ENCODE data around the gene CT47C1.
"Not testable (repeated sequence)": the region's sequence is repeated elsewhere in the genome, so short reads cannot be mapped to it uniquely, and the experiment has no call there.

CT47C1 gene

GRCh38 chrX:119072744-119073143, at the start of gene CT47C1:
TSS of gene CT47C1 (plus strand) at chrX:119072993. CDS start at chrX:119073226, 233 bp downstream.
- TF ChIP-seq PKNOX1 (IDR thresholded peaks at IDR 0.05) (peak; percentile 90), FOXM1 (IDR thresholded peaks at IDR 0.05; ENCODE audit: borderline replicate concordance) (no peak)
- DNase-seq (ENCODE audit: extremely low spot score), result no peak
- ChIA-PET CTCF (no interaction called here), POLR2A (no interaction called here)

GRCh38 chrX:119025900-119026299, 46.9 kb upstream of the CT47C1 start:
- POLR2A ChIA-PET, result no interaction called here
- CTCF ChIA-PET, result interaction anchor here (0.6 kb wide), 1 partner anchor 249 kb away, joined by 4 read pairs; no protein-coding TSS in a partner anchor
- no peak for TF ChIP-seq FOXA1 (IDR thresholded peaks at IDR 0.05)
- no peak for TF ChIP-seq TARDBP (IDR thresholded peaks at IDR 0.05)
- no peak for TF ChIP-seq SUZ12 (IDR thresholded peaks at IDR 0.05)
- TF ChIP-seq PKNOX1 (IDR thresholded peaks at IDR 0.05), result no peak
- no peak for TF ChIP-seq SP1 (IDR thresholded peaks at IDR 0.05)
- no peak for TF ChIP-seq HDGF (IDR thresholded peaks at IDR 0.05; ENCODE audit: borderline replicate concordance)
- no peak for TF ChIP-seq CTBP1 (IDR thresholded peaks at IDR 0.05; ENCODE audit: borderline replicate concordance)
- TF ChIP-seq ZNF384 (IDR thresholded peaks at IDR 0.05), result no peak
- no peak for TF ChIP-seq ELF4 (IDR thresholded peaks at IDR 0.05)
- TF ChIP-seq FOXM1 (IDR thresholded peaks at IDR 0.05; ENCODE audit: borderline replicate concordance), result no peak
- TF ChIP-seq NFRKB (IDR thresholded peaks at IDR 0.05), result no peak
- DNase-seq (ENCODE audit: extremely low spot score), result no peak

GRCh38 chrX:119026344-119026743, 46.4 kb upstream of the CT47C1 start:
- CTCF ChIA-PET, result interaction anchor here (0.6 kb wide), 1 partner anchor 250 kb away, joined by 4 read pairs; no protein-coding TSS in a partner anchor
- POLR2A ChIA-PET; DNase-seq (ENCODE audit: extremely low spot score): not testable (repeated sequence)

- ChIA-PET POLR2A (interaction anchor here (0.6 kb wide), 1 partner anchor 63 kb away, joined by 4 read pairs; no protein-coding TSS in a partner anchor), CTCF (interaction anchor here (0.5 to 1.3 kb wide), 3 partner anchors 9 to 578 kb away, joined by 4 to 7 read pairs (median 5); no protein-coding TSS in a partner anchor)
- DNase-seq (ENCODE audit: extremely low spot score), result not testable (repeated sequence)
Observed at GRCh38 chrX:119027960-119028732, 44.6 kb upstream of the CT47C1 start.

- TF ChIP-seq BHLHE40 (IDR thresholded peaks at IDR 0.05; ENCODE audit: borderline replicate concordance), result no peak
- TF ChIP-seq FOXA1 (IDR thresholded peaks at IDR 0.05), result no peak
- TF ChIP-seq PKNOX1 (IDR thresholded peaks at IDR 0.05), result no peak
- TF ChIP-seq ARNT (IDR thresholded peaks at IDR 0.05), result no peak
- no peak for TF ChIP-seq ELF4 (IDR thresholded peaks at IDR 0.05)
- TF ChIP-seq SP1 (IDR thresholded peaks at IDR 0.05), result no peak
- TF ChIP-seq FOXK2 (IDR thresholded peaks at IDR 0.05), result no peak
- TF ChIP-seq HDGF (IDR thresholded peaks at IDR 0.05; ENCODE audit: borderline replicate concordance), result no peak
- no peak for TF ChIP-seq LEF1 (IDR thresholded peaks at IDR 0.05; ENCODE audit: borderline replicate concordance)
- no peak for TF ChIP-seq L3MBTL2 (conservative IDR thresholded peaks at IDR 0.05)
- TF ChIP-seq TARDBP (IDR thresholded peaks at IDR 0.05), result no peak
- TF ChIP-seq ZNF384 (IDR thresholded peaks at IDR 0.05), result no peak
- no peak for DNase-seq (ENCODE audit: extremely low spot score)
- POLR2A ChIA-PET, result no interaction called here
- CTCF ChIA-PET, result interaction anchor here (0.5 to 1.3 kb wide), 3 partner anchors 10 to 578 kb away, joined by 4 to 7 read pairs (median 5); no protein-coding TSS in a partner anchor
Observed at GRCh38 chrX:119028733-119029330, 44.0 kb upstream of the CT47C1 start.

- POLR2A ChIA-PET; DNase-seq (ENCODE audit: extremely low spot score); CTCF ChIA-PET: not testable (repeated sequence)
Observed at GRCh38 chrX:119029656-119030055, 43.1 kb upstream of the CT47C1 start.

GRCh38 chrX:119030990-119031389, 41.8 kb upstream of the CT47C1 start:
- CTCF ChIA-PET, result no interaction called here
- DNase-seq (ENCODE audit: extremely low spot score), result no peak
- TF ChIP-seq BHLHE40 (IDR thresholded peaks at IDR 0.05; ENCODE audit: borderline replicate concordance) (no peak), ELF4 (IDR thresholded peaks at IDR 0.05) (no peak), HDGF (IDR thresholded peaks at IDR 0.05; ENCODE audit: borderline replicate concordance) (no peak)
- POLR2A ChIA-PET, result no interaction called here

Data from HEK293T (cell line).